H1 (cell line): ENCODE data around the gene ADH4. TPM values are rescaled to one million over a fixed set of nuclear protein-coding genes. Genes with fewer than 3 reads are reported as not detected.

ENCODE experiments used
- CHD7 ChIP-seq: fragments of 300-600 bp; sonication (generic); IDR thresholded peaks from 2 replicates; pipeline ENCODE4 v1.7.1; 2012; ENCODE audit warnings: low read length, moderate library complexity, mild to moderate bottlenecking, inconsistent platforms; ENCODE audit not compliant: insufficient replicate concordance
- CREB1 ChIP-seq: IDR thresholded peaks from 2 replicates; pipeline ENCODE4 v1.6.1; 2012; ENCODE audit warnings: inconsistent platforms
- CTBP2 ChIP-seq: IDR thresholded peaks from 2 replicates; pipeline ENCODE4 v1.7.0; 2011; ENCODE audit warnings: borderline replicate concordance, mild to moderate bottlenecking, moderate library complexity, mixed read lengths, low read length; ENCODE audit not compliant: insufficient read depth, insufficient read length
- MAFK ChIP-seq: IDR thresholded peaks from 2 replicates; pipeline ENCODE4 v1.6.1; 2012; ENCODE audit warnings: low read depth, mild to moderate bottlenecking, improper control_type of control experiment, low read length
- RNF2 ChIP-seq: fragments of 200-900, 300-1000 bp; sonication (generic); IDR thresholded peaks from 2 replicates; pipeline ENCODE4 v1.7.1; 2016; ENCODE audit warnings: borderline replicate concordance, low read depth, mild to moderate bottlenecking, antibody characterized with exemption, low read length; ENCODE audit not compliant: poor library complexity, severe bottlenecking; ENCODE audit errors: missing control alignments
- SIX5 ChIP-seq: IDR thresholded peaks from 2 replicates; pipeline ENCODE4 v1.6.1; 2011; ENCODE audit warnings: mild to moderate bottlenecking, low read depth, low read length
- polyA plus RNA-seq, 7 experiments: library from polyadenylated mRNA; depleted of rRNA in 3 of 7; stranded (reverse) in 5 of 7; unstranded in 2 of 7; fragments of >200 nt in 5 of 7; fragments of 200-250 nt in 2 of 7; gene quantifications; 1 replicate in 5 of 7; 2 replicates in 1 of 7; 4 replicates in 1 of 7; pipeline versions ENCODE4 v1.2.1 to v1.2.3, GENCODE V29; 2011 to 2013; ENCODE audit warnings: missing spikeins in 2 of 7, mixed read lengths in 2 of 7
- total RNA-seq: library from RNA; stranded (reverse); fragmentation: NEBNext Ultra II Directional; extraction: Animal tissue kit (Norgen Biotek cat#: 25700); gene quantifications from 2 replicates; pipeline ENCODE4 v1.2.1, GENCODE V29; 2021

The ADH4 gene
- total and polyA plus RNA-seq, 2 of the 8 experiments (the other 6 are each of a cell fraction or from before 2014, with no cell fraction given) = not detected

GRCh38 chr4:99151452-99151851, 7.4 kb upstream of the ADH4 start (continued):
- TF ChIP-seq CHD7 (no peak), CREB1 (no peak), SIX5 (no peak), MAFK (no peak), RNF2 (no peak), CTBP2 (no peak)
- TF ChIP-seq, all 59 proteins: peak for 0
